Neural cell (in vitro differentiated cells): Measurements from ENCODE around the gene REPIN1. TPM values are rescaled to one million over a fixed set of nuclear protein-coding genes. Genes with fewer than 3 reads are reported as not detected.
A peak's percentile ranks its signal among the peaks of the same experiment; 100 is the strongest.

ENCODE experiments used
- H2AFZ ChIP-seq: fragments of 200-600, 300-800 bp; sonication (generic), shearing (Covaris generic); 2 replicates; pipeline ENCODE4 v1.6.0; 2014; ENCODE audit warnings: low read depth, mild to moderate bottlenecking, antibody characterized with exemption, low read length, moderate library complexity
- H3F3A ChIP-seq: fragments of 200-600 bp; shearing (Covaris generic); 2 replicates; pipeline ENCODE4 v1.6.1; 2016; ENCODE audit warnings: mild to moderate bottlenecking, moderate library complexity, mixed read lengths, antibody characterized with exemption, low read length; ENCODE audit not compliant: insufficient read depth, poor library complexity, severe bottlenecking
- H3K27ac ChIP-seq: fragments of 200-600, 300-800 bp; sonication (generic), shearing (Covaris generic); 2 replicates; pipeline ENCODE4 v1.5.1; 2014; ENCODE audit warnings: mild to moderate bottlenecking, low read length, moderate library complexity
- H3K27me3 ChIP-seq: fragments of 300-800, 200-600 bp; sonication (generic), shearing (Covaris generic); 2 replicates; pipeline ENCODE4 v1.6.0; 2014; ENCODE audit warnings: mild to moderate bottlenecking, low read depth, low read length, moderate library complexity; ENCODE audit not compliant: insufficient read depth
- H3K36me3 ChIP-seq: fragments of 300-800, 200-600 bp; sonication (generic), shearing (Covaris generic); 2 replicates; pipeline ENCODE4 v1.5.1; 2014; ENCODE audit warnings: mild to moderate bottlenecking, antibody characterized with exemption, low read length, moderate library complexity; ENCODE audit not compliant: insufficient read depth
- H3K4me2 ChIP-seq: fragments of 300-800, 200-600 bp; sonication (generic), shearing (Covaris generic); 2 replicates; pipeline ENCODE4 v1.6.0; 2014; ENCODE audit warnings: mild to moderate bottlenecking, low read length
- H3K4me3 ChIP-seq: fragments of 300-800, 200-600 bp; sonication (generic), shearing (Covaris generic); 2 replicates; pipeline ENCODE4 v1.5.1; 2014; ENCODE audit warnings: mild to moderate bottlenecking, low read length, moderate library complexity
- H3K79me2 ChIP-seq: fragments of 200-600 bp; shearing (Covaris generic); replicated peaks from 2 replicates; pipeline ENCODE4 v1.6.0; 2014; ENCODE audit warnings: mild to moderate bottlenecking, low read length, moderate library complexity; ENCODE audit not compliant: insufficient read depth
- H3K9ac ChIP-seq: fragments of 300-800, 200-600 bp; sonication (generic), shearing (Covaris generic); 2 replicates; pipeline ENCODE4 v1.6.1; 2016; ENCODE audit warnings: mild to moderate bottlenecking, low read length, mixed read lengths
- H3K9me2 ChIP-seq: fragments of 200-600 bp; shearing (Covaris generic); 2 replicates; pipeline ENCODE4 v1.6.1; 2016; ENCODE audit warnings: mild to moderate bottlenecking, low read length, mixed read lengths; ENCODE audit not compliant: insufficient read depth
- H3K9me3 ChIP-seq: fragments of 200-600, 300-800 bp; sonication (generic), shearing (Covaris generic); 2 replicates; pipeline ENCODE4 v1.6.1; 2016; ENCODE audit warnings: mild to moderate bottlenecking, mixed run types, low read length, moderate library complexity, mixed read lengths
- H4K20me1 ChIP-seq: fragments of 200-600 bp; shearing (Covaris generic); 2 replicates; pipeline ENCODE4 v1.6.1; 2016; ENCODE audit warnings: mild to moderate bottlenecking, mixed run types; ENCODE audit not compliant: insufficient read depth
- CTCF ChIP-seq: fragments of 450-650 bp; IDR thresholded peaks from 2 replicates; pipeline ENCODE4 v1.5.1; 2014; ENCODE audit warnings: antibody characterized with exemption, mild to moderate bottlenecking, moderate library complexity; ENCODE audit not compliant: poor library complexity, severe bottlenecking
- EP300 ChIP-seq: fragments of 450-650 bp; conservative IDR thresholded peaks from 2 replicates; pipeline ENCODE4 v1.6.1; 2014; ENCODE audit warnings: antibody characterized with exemption, mild to moderate bottlenecking, moderate library complexity; ENCODE audit not compliant: poor library complexity, severe bottlenecking
- EZH2 ChIP-seq: fragments of 200-600, 300-800 bp; shearing (Covaris generic), sonication (generic); IDR thresholded peaks from 2 replicates; pipeline ENCODE4 v1.6.1; 2014; ENCODE audit warnings: antibody characterized with exemption, low read length, borderline replicate concordance, mild to moderate bottlenecking; ENCODE audit not compliant: insufficient read depth, poor library complexity, severe bottlenecking
- MXI1 ChIP-seq: fragments of 450-650 bp; conservative IDR thresholded peaks from 2 replicates; pipeline ENCODE4 v1.6.1; 2014; ENCODE audit warnings: antibody characterized with exemption, mild to moderate bottlenecking; ENCODE audit not compliant: poor library complexity, severe bottlenecking
- POLR2AphosphoS5 ChIP-seq: IDR thresholded peaks from 2 replicates; pipeline ENCODE4 v1.6.1; 2012
- RAD21 ChIP-seq: fragments of 450-650 bp; conservative IDR thresholded peaks from 2 replicates; pipeline ENCODE4 v1.6.1; 2014; ENCODE audit warnings: antibody characterized with exemption, mild to moderate bottlenecking, moderate library complexity
- REST ChIP-seq: IDR thresholded peaks from 2 replicates; pipeline ENCODE4 v1.6.1; 2012; ENCODE audit warnings: borderline replicate concordance
- SMC3 ChIP-seq: fragments of 450-650 bp; conservative IDR thresholded peaks from 2 replicates; pipeline ENCODE4 v1.6.1; 2014; ENCODE audit warnings: antibody characterized with exemption, mild to moderate bottlenecking, moderate library complexity; ENCODE audit not compliant: poor library complexity
- TAF1 ChIP-seq: IDR thresholded peaks from 2 replicates; pipeline ENCODE4 v1.6.1; 2012; ENCODE audit warnings: low read depth
- polyA plus RNA-seq: library from polyadenylated mRNA; depleted of rRNA; stranded (reverse); fragments of >200 nt; gene quantifications from 2 replicates; pipeline ENCODE4 v1.2.3, GENCODE V29; 2014

REPIN1 gene
- polyA plus RNA-seq, 1 donor from 2014 or later, result 95.5 TPM

GRCh38 chr7:150367677-150368095 lies 936 bp upstream of the REPIN1 start:
- Histone ChIP-seq H3K9me3 (no peaks in the 10 kb centered on the region), H2AFZ (peak overlapping the region; percentile 56), H3K4me3 (peak overlapping the region; percentile 98), H4K20me1 (no peaks in the 10 kb centered on the region), H3K27me3 (no peaks in the 10 kb centered on the region), H3K9me2 (no peaks in the 10 kb centered on the region), H3K27ac (peak overlapping the region; percentile 83), H3K79me2 (peaks cover 26% of the 10 kb centered on the region), H3F3A (no peaks in the 10 kb centered on the region), H3K9ac (peak overlapping the region; percentile 95), H3K4me2 (peak overlapping the region; percentile 55), H3K36me3 (no peaks in the 10 kb centered on the region)
- TF ChIP-seq EP300 (no peak), MXI1 (no peak), CTCF (no peak), POLR2AphosphoS5 (no peak), SMC3 (no peak), RAD21 (no peak), TAF1 (no peak), EZH2 (no peak), REST (no peak)

GRCh38 chr7:150368884-150369747 lies 494 bp downstream of the REPIN1 start:
- Histone ChIP-seq H3K4me2 (peak overlapping the region; percentile 62), H3K79me2 (peaks cover 34% of the 10 kb centered on the region), H3K4me3 (peak overlapping the region; percentile 98), H3K27ac (peak overlapping the region; percentile 83), H3K36me3 (no peaks in the 10 kb centered on the region), H3K9me3 (no peaks in the 10 kb centered on the region), H2AFZ (peak overlapping the region; percentile 76), H3K27me3 (no peaks in the 10 kb centered on the region), H3K9ac (peak overlapping the region; percentile 95), H3F3A (no peaks in the 10 kb centered on the region), H3K9me2 (no peaks in the 10 kb centered on the region), H4K20me1 (no peaks in the 10 kb centered on the region)
- TF ChIP-seq MXI1 (peak; percentile 75), REST (peak; percentile 94), POLR2AphosphoS5 (peak; percentile 69), CTCF (no peak), RAD21 (peak; percentile 11), EZH2 (no peak), SMC3 (no peak), EP300 (no peak), TAF1 (peak; percentile 76)
